Measurements from ENCODE around the gene MBTPS1. TPM values are rescaled to one million over a fixed set of nuclear protein-coding genes. Genes with fewer than 3 reads are reported as not detected.
A peak's percentile ranks its signal among the peaks of the same experiment; 100 is the strongest.

MBTPS1 gene
- total RNA-seq, result 103 TPM

DNA sequence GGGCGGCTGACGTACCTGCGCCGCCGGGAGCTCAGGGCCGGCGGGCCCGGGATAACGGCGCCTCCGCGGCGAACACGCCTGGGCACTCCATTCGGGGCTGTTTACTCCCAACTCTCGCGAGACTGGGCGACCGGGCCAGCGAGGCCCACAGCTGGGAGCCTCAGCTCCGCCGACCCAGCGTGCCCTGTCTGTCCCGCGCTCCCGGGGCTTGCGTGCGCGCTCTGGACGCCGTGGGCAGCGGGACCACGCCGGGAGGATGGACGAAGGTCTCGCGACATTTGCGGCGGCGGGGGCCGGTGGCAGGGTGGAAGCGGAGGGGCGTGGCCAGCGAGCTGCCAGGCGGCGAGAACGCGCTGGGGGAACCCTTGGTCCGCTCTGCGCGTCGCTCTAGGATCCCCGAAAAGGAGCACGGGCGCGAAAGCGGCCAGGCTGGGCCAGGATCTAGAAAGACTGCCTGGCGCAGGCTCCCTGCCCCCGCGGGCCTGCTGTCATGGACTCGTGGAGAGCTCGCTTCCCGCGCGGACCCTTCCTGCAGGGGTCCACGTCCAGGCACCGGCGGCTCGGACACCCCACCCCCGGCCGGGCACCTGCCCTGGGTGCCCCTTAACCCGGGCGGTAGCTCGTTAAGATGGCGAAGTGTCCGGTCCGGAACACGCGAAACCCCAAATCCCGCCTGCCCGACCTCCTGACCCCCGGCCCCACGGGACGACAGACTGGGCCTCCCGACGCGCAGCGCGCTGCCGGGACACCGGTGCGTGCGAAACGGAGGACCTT is at the start of gene MBTPS1:
Gene MBTPS1 (minus strand): TSS at position 223 of the 774 bp plus-strand sequence. CDS start 15,159 bp downstream, outside the sequence.
- DNase-seq (ENCODE audit: low spot score), result peak; percentile 98

DNA sequence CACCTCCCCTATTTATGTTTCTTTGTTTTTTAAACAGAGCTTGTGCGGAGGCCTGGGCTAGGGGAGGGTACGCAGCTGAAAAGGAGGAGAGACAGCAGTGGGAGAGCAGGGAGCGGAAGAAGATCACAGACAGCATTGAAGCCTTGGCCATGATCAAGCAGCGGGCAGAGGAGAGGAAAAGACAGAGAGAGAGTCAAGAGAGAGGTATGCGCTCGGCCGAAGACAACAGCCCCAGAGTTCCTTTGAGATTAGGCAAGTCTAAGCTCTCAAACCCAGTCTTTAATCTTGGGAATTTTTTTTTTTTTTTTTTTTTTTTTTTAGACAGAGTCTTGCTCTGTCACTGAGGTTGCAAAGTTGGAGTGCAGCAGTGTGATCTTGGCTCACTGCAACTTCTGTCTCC is 49.0 kb upstream of the MBTPS1 start:
- no peak for DNase-seq (ENCODE audit: low spot score)

DNA sequence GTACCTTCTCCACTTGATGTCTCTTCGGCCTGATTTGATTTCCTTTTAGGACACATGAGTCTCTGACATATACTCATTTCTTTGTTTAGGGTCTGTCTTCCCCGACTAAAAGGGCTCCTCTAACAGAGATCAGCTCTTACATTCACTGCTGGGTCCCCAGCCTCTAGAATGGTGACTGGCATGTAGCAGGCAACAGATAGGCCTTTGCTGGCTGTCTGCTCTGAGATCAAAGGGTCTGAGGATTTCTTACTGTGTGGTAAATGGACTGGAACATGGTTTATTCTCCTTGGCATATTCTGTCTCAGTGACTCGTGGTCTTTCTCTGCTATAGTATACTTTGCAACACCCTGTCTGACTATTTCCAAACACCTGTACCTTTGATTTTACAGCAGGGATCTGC is 45.1 kb upstream of the MBTPS1 start:
- DNase-seq (ENCODE audit: low spot score), result no peak

DNA sequence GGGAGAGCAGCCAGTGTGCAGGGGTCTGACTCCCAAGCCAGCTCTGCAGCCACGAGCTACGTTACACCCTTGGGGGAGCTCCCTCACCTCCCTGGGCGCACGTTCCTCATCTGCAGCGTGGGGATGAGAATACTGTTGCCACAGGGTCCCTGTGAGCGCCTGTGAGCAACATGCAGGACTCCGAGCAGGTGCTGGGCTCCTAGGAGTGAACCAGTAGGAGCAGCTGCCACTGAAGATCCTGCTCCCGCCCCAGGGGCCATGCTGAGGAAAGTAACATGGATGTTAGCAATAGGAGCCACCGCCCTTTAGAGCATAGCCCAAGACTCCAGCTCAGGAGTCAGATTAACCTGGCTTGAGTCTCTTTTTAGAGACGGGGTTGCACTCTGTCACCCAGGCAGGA is 44.3 kb upstream of the MBTPS1 start:
- DNase-seq (ENCODE audit: low spot score), result no peak

DNA sequence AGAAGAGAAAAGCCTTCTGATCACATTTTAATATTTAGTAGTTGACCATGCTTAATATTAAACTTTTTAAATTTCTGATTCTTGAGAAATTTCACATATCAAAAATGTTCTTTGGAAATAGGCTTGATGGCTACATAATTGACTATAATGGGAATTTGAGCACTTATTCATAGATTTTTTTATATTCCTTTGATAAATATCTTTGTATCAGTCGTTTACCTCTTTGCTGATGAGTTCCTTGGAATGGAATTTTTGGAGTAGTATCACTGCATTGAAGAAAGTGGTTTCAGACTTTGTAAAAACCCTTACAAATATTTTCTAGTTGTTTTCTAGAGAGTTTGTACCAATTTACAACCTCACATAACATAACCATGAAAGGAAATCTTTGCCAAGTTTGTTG is 43.1 kb upstream of the MBTPS1 start:
- no peak for DNase-seq (ENCODE audit: low spot score)

DNA sequence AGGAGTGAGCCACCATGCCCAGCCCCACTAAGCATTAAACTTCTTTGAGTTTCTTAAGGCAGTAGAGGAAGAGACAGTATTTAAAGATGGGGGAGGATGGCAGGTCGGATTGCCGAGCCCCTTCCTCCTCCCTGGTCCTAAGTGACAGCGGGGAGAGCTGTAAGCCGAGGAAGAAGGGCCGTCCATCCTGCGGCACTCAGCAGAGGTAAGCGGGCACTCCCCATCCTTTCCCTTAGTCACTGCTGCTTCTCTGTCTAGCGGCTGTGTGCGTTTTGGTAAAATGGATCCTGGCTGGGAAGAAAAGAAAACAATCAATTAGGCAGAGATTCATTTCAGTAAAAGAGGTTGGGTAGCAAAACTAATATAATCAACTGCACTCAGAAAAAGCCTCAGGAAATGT is 42.3 kb upstream of the MBTPS1 start:
- DNase-seq (ENCODE audit: low spot score), result no peak

DNA sequence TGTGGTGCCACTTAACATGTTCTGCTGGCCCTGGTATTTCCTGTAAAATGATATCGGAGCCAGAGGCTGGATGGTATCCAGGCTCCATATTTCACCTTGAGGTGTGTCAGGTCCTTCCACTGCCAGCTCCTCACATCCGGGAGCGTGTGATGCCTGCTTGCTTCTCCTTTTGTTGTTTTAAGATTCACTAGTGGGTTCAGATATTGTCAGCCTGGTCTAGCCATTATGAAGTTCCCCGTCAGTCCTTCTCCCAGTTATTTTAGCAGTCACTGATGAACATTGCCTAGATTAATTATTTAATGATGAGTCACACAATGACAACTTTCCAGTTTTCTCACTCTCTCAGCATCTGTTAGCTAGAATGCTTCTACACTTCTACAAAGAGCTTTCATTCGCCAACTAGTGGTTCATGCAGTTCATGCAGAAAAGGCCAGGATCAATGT is 39.6 kb upstream of the MBTPS1 start:
- DNase-seq (ENCODE audit: low spot score), result no peak

DNA sequence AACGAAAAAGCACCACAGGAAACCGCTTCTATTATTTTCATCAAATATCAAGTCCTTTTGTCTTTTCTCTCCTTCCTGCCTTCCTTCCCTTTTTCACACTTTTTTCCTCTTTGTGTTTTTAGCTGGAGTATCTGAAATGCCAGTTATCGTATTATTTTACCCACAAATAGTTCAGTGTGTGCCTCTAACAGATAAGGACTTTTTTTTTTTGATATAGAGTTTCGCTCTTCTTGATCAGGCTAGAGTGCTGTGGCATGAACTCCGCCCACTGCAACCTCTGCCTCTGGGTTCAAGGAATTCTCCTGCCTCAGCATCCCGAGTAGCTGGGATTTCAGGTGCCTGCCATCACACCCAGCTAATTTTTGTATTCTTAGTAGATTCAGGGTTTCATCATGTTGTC is 39.0 kb upstream of the MBTPS1 start:
- DNase-seq (ENCODE audit: low spot score), result no peak

DNA sequence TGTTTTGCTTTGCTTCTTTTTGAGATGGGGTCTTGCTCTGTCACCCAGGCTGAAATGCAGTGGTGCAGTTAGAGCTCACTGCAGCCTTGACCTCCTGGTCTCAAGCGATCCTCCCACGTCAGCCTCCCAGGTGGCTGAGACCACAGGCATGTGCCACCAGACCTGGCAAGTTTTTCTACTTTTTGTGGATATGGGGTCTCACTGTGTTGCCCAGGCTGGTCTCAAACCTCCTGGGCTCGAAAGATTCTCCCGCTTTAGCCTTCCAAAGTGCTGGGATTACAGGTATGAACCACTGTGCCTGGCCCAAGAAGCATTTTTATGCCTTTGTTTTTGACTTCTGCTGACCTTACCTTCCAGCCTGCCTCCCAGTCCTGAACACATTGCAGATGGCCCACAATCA is 38.5 kb upstream of the MBTPS1 start:
- DNase-seq (ENCODE audit: low spot score), result no peak

DNA sequence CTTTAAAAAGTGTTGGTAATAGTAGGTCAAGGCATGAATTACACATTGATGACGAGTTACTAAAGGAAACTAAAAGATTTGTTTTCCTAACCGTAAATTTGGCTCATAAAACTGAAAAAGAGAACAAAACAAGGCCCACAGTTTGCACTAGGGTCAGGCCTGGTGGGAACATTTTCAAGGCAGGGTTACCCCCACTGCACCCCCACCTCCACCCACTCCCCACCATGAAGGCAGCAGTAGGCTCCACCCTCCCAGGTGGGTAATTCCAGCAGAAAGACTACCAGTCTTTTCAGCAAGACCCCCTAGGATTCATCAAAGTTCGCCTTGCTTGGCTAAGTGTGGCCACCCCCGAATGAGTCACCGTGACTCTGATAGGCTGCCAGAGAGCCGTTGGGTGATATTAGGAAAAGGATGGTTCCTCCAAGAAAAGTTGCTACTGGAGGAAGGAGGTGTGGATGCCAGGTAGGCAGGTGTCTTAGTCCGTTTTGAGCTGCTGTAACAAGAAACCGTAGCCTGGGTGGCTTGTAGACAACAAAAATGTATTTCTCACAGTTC is 37.0 kb upstream of the MBTPS1 start:
- DNase-seq (ENCODE audit: low spot score), result no peak

DNA sequence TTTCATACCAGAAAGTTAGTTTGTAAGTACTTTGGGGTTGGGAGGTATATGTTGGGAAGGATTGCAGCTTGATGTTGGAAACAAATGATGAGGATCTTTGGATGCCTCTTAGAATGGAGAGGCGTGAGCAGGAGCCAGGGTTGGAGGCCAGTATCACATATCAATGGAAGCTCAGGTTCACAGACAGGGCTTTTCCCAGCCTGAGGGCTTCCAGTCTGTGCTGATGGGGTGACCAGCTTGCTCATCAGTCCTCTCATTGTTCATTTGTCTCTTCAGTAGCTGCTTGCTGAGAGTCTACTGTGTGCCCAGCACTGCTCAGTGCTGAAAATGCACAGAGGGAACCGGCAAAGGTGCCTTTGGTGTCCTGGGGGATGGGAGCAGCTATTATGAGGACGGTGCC is 34.2 kb upstream of the MBTPS1 start:
- DNase-seq (ENCODE audit: low spot score), result no peak

DNA sequence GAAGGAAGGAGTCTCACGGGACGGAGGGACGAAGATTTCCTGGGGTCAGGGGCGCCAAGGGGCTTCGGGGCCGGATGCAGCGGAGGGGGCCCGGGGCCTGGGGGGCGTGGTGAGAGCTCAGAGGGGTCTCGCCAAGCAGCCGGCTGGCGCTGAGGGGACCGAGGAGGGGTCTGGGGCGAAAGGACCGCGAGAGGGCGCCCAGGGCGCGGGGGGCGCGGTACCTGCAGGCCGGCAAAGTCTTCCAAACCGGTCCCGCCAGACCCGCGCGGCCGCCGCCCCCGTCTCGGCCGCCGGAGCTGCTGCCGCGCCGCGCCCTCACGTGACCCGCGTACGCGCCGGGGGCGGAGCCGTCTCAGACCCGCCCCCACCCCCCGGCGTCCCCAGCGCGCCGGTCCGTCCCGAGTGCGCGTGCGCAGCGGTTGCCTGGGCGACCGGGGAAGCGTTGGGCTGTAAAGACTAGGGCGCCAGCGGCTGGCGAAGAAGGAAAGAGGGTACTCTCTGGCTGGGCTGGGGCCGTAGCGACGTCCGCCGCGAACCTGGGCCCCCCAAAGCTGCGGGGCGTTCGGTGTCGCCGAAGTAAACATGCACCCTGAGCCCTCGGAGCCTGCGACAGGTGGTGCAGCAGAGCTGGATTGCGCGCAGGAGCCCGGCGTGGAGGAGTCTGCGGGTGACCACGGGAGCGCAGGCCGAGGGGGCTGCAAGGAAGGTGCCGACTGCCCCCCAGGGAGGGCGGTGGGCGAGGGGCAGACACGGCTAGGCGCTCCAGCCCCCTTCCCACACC is 28.3 kb upstream of the MBTPS1 start, which contains the start of the genes DNAAF1 and HSDL1:
Gene DNAAF1 (plus strand): TSS at position 450 of the 781 bp plus-strand sequence. CDS start 133 bp downstream, at position 583.
Gene HSDL1 (minus strand): TSS at position 319 of the 781 bp plus-strand sequence. CDS start 13,856 bp downstream, outside the sequence.
- peak; percentile 93 for DNase-seq (ENCODE audit: low spot score)

DNA sequence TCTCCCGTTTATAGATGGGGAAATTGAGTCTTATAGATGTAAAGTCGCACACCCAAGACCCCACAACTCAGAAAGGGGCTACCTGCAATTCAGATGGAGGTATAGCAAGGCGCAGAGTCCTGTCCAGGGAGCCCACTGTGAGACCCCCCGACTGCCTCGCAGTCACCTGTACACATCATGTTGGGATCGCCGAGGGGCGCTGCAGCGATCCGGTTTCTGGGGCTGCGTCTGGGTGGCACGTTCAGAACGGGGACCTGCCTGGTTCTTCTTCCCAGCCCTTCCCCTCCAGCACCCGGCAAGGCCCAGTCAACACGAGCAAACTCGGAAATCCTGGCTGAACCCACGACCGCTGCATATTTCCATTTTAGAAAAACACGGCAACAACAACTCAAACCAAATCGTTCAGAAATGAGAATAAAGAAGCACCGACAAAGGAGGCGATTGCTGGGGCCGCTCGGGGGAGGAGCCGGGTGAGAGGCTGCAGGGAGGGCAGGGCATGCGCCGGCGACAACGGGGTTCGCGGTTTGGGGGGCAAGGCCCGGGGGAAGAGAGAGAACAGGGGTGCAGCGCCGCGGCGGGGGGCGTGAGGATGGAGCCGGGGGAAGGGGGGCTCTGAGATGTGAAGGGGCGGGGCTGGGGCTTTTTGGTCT is 27.6 kb upstream of the MBTPS1 start:
- DNase-seq (ENCODE audit: low spot score), result no peak

DNA sequence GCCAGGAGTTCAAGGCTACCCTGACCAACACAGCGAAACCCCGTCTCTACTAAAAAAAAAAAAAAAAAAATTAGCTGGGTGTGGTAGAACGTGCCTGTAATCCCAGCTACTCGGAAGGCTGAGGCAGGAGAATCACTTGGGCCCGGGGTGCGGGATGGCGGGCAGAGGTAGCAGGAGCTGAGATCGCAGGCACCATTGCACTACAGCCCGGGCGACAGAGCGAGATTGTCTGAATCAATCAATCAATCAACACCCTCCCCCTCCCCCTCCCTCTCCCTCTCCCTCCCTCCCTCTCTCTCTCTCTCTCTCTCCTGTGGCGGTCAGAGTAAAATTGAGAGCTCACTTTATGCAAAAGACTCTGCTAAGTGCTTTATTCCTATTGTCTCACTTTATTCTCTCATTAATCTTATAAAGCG is 27.1 kb upstream of the MBTPS1 start:
- DNase-seq (ENCODE audit: low spot score), result no peak

DNA sequence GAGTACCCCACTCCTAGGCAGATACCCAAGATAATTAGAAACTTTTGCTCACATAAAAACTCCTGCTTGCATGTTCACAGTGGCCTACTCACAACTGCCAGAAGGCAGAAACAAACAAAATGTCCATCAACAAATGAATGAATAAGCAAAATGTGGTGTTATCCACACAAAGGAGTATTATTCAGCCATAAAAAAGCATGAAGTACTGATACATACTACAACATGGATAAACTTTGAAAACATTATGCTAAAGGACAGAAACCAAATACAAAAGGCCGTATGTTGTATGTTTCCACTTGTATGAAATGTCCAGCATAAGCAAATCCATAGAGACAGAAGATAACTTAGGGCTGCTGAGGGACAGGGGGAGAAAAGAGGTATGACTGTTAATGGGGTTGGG is 26.3 kb upstream of the MBTPS1 start:
- no peak for DNase-seq (ENCODE audit: low spot score)

DNA sequence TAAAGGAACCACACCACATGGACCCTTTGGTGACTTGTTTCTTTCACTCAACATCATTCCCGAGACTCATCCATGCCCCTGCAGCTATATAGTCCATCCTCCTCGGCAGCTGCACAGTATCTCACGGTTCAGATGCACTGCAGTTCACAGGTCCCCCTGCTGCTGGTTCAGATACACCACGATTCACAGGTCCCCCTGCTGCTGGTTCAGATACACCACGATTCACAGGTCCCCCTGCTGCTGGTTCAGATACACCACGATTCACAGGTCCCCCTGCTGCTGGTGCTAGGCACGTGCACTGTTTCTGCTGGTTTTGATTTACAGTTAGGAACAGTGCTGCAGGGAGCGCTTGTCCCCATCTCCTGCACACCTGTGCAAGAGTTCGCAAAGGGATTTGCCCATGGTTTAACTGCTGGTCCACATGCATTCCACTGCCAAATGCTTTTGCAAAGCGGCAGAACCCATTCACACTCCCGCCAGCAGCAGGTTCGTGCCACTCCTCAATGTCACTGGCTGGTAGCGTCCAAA is 24.5 kb upstream of the MBTPS1 start:
- no peak for DNase-seq (ENCODE audit: low spot score)

DNA sequence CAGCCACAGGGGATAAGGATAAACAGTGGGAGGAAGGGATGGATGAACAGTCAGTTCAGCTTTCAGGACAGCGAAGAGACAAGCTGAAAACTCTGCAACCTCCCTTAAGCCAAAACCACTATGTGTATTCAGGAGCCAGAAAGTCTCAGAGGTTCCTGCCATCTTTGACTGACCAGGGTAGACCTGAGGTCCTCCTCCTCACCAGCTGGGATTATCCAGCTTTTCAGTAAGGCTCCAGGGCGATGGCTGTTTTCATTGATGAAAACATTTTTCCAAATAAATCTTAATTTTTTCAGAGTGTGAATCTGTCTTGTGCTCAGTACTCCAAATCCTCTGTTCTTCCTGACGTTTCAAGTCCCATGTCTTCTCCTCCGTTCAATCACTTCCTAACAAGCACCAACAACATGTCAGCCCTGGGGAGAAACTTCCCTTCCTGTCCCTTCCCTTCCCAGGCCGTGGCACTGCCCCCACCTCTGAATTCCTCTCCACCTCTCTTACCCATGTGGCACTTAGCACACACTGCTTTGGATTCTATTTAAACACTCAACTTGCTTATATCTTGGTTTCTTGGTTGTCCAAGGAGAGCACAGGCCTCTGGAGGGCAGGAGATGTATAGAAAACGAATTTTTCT is 23.0 kb upstream of the MBTPS1 start:
- no peak for DNase-seq (ENCODE audit: low spot score)

DNA sequence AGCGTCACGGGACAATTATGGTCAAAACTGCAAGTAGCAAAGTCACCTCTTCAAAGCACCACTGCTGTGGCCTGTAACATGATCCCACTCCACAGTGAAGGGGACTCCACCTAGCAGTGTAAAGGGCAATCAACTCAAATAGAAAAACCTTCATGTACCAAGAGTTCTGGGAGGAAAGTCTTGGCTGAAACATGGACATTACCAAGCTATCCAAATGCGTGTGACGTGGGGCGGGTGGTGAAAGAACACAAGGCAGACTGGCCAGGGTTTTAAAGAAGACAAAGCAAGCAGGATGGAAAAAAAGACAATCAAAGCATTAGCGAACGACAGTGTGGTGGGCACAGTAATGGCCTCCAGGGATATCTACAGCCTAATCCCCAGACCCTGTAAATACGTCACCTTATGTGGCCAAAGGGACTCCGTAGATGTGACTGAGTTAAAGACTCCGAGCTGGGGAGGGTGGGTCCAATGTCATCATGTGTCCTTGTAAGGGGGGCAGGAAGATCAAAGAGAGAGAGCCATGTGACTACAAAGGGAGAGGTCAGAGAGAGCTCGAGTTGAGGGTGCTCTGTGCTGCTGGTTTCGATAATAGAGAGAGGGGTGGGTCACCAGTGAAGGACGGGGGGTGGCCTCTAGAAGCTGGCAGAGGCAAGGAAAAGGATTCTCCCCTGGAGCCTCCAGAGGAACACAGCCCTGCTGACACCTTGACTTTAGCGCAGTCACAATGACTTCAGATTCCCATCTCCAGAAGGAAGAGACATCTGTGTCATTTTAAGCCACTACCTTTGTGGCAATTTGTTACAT is 22.3 kb upstream of the MBTPS1 start:
- DNase-seq (ENCODE audit: low spot score), result no peak

DNA sequence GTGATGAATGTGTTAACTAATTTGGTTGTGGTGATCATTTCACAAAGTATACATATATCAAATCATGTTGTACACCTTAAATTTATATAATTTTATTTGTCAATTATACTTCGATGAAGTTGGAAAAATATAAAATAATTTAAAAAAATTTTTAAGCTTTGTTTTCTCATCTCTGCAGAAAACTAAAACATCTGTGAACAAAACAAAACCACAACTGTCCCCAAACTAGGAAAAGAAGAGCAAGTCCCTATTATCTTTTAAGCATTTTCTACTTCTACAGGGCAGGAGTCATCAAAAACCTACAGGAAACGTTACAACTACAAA is 21.7 kb upstream of the MBTPS1 start:
- DNase-seq (ENCODE audit: low spot score), result no peak

DNA sequence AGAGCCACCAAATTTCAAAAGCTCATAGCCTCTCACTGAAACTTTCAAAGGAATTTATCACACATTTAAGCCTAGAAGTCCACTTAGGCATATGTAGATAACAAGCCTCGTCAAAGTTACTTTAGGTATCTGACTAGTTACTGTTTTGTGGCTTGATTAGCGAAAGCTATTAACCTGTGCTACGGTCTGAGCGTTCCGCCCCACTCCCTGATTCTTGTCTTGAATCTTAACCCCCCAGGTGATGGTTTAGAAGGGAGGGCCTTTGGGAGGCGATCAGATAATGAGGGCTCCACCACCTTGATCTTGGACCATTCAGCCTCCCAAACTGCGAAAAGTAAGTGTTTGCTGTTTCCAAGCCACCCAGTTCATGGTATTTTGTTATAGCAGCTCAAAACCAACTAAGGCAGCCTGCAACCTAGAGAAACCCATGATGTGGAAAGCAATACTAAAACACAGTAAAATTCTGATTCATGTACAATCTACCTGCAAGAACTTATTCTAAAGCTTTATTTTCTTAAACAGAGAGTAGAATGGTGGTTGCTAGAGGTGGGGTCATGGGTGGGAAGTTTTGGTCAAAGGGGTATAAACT is 21.1 kb upstream of the MBTPS1 start:
- DNase-seq (ENCODE audit: low spot score), result no peak

All from ureter (tissue), 1 donor.